ENCODE data around the gene PRMT9. TPM values are rescaled to one million over a fixed set of nuclear protein-coding genes. Genes with fewer than 3 reads are reported as not detected.

PRMT9 gene
- 1 to 10 TPM; 3.4 to 4.9 (median 4.6) TPM for total RNA-seq
- long read RNA-seq = 0 reads

GRCh38 chr4:147683717-147684700, at the start of gene PRMT9:
Gene PRMT9, minus strand, starts transcription at chr4:147684163. Its CDS starts 176 bp downstream, at chr4:147683987.
- peaks cover 0 to 3% (median 0%) of the 10 kb centered on the region in 4 donors for H3K36me3 ChIP-seq
- no peaks in the 10 kb centered on the region for H3K27me3 ChIP-seq
- DNase-seq (peak; percentile 92 to 95 (median 94)), ATAC-seq (peak; percentile 98 to 100 (median 99))
- TF ChIP-seq POLR2A (IDR thresholded peaks at IDR 0.05) (peak; percentile 83), CTCF (IDR thresholded peaks at IDR 0.05) (no peak)
- H3K27ac ChIP-seq = peak within 1 kb of the TSS; percentile 78 to 91 (median 79)
- peaks cover 0 to 14% (median 6%) of the 10 kb centered on the region in 4 donors for H3K4me1 ChIP-seq
- under 1% methylated on average over 29 of the region's 69 CpGs for WGBS (ENCODE audit: insufficient coverage, low coverage, low lambda C conversion rate, missing lambda C conversion rate)
- intact Hi-C loops (cut with DNase I) = no loop called here
- H3K9me3 ChIP-seq = no peaks in the 10 kb centered on the region
- peak within 1 kb of the TSS; percentile 61 to 72 (median 70) for H3K4me3 ChIP-seq

- WGBS (ENCODE audit: insufficient coverage, low coverage, low lambda C conversion rate, missing lambda C conversion rate) = 2% methylated on average over 20 of the region's 38 CpGs
- ATAC-seq (peak; percentile 57 to 70 (median 67)), DNase-seq (peak in 2 of 3 donors; percentile 40 to 59)
- Histone ChIP-seq H3K27me3 (no peaks in the 10 kb centered on the region), H3K4me3 (peak overlapping the region; percentile 66 to 75 (median 67)), H3K4me1 (peaks cover 0 to 14% (median 0%) of the 10 kb centered on the region in 4 donors), H3K9me3 (no peaks in the 10 kb centered on the region), H3K27ac (peak overlapping the region; percentile 67 to 80 (median 73)), H3K36me3 (no peaks in the 10 kb centered on the region)
- intact Hi-C loops (cut with DNase I) = no loop called here
- no peak for TF ChIP-seq POLR2A (IDR thresholded peaks at IDR 0.05)
- no peak for TF ChIP-seq CTCF (IDR thresholded peaks at IDR 0.05)
Measured at GRCh38 chr4:147732518-147733235, 48.7 kb upstream of the PRMT9 start.

- intact Hi-C loops (cut with DNase I) = no loop called here
- no peaks in the 10 kb centered on the region for H3K9me3 ChIP-seq
- H3K4me1 ChIP-seq = peaks cover 0 to 14% (median 0%) of the 10 kb centered on the region in 4 donors
- DNase-seq (peak; percentile 66 to 72 (median 71)), ATAC-seq (peak; percentile 78 to 86 (median 80))
- H3K4me3 ChIP-seq = peak within 1 kb of the TSS; percentile 66 to 75 (median 67)
- H3K27me3 ChIP-seq = no peaks in the 10 kb centered on the region
- WGBS (ENCODE audit: insufficient coverage, low coverage, low lambda C conversion rate, missing lambda C conversion rate) = 0% methylated on average over 25 of the region's 106 CpGs
- peak within 1 kb of the TSS; percentile 67 to 80 (median 73) for H3K27ac ChIP-seq
- no peak for TF ChIP-seq CTCF (IDR thresholded peaks at IDR 0.05)
- TF ChIP-seq POLR2A (IDR thresholded peaks at IDR 0.05) = peak; percentile 68
- no peaks in the 10 kb centered on the region for H3K36me3 ChIP-seq
Measured at GRCh38 chr4:147731580-147732517, 47.9 kb upstream of the PRMT9 start, which contains the start of gene ARHGAP10. Gene ARHGAP10, plus strand, starts transcription at chr4:147732088. Its CDS starts 214 bp downstream, at chr4:147732302.

All from right lobe of liver (tissue), 6 donors.